GM12801 (cell line): ENCODE results near the gene HMX1.

Source experiments
- TF ChIP-seq, protein P1 (sequence below): IDR thresholded peaks from one replicate; pipeline ENCODE4 v1.5.1; 2011; ENCODE audit warnings: control low read depth; ENCODE audit not compliant: insufficient read length; ENCODE audit errors: extremely low read depth

HMX1 gene

DNA sequence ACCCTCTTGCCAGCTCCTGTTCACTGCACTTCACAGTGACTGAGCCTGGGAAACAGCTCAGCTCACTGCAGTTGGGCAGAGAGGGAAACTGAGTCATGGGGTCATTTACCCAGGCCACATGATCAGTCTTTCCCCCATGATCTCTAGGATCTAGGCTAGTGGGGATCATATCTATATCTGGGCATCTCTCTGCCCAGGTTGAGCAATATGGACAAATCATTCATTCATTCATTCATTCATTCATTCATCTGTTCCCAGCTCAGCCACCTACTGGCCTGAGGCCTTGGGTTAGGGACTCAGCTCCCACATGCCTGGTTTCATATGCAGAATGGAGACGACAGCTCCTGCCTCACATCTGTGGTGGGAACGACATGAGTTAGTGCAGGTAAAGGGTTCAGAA is 45.3 kb upstream of the HMX1 start:
- TF ChIP-seq, protein P1, sequence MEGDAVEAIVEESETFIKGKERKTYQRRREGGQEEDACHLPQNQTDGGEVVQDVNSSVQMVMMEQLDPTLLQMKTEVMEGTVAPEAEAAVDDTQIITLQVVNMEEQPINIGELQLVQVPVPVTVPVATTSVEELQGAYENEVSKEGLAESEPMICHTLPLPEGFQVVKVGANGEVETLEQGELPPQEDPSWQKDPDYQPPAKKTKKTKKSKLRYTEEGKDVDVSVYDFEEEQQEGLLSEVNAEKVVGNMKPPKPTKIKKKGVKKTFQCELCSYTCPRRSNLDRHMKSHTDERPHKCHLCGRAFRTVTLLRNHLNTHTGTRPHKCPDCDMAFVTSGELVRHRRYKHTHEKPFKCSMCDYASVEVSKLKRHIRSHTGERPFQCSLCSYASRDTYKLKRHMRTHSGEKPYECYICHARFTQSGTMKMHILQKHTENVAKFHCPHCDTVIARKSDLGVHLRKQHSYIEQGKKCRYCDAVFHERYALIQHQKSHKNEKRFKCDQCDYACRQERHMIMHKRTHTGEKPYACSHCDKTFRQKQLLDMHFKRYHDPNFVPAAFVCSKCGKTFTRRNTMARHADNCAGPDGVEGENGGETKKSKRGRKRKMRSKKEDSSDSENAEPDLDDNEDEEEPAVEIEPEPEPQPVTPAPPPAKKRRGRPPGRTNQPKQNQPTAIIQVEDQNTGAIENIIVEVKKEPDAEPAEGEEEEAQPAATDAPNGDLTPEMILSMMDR = no peak

DNA sequence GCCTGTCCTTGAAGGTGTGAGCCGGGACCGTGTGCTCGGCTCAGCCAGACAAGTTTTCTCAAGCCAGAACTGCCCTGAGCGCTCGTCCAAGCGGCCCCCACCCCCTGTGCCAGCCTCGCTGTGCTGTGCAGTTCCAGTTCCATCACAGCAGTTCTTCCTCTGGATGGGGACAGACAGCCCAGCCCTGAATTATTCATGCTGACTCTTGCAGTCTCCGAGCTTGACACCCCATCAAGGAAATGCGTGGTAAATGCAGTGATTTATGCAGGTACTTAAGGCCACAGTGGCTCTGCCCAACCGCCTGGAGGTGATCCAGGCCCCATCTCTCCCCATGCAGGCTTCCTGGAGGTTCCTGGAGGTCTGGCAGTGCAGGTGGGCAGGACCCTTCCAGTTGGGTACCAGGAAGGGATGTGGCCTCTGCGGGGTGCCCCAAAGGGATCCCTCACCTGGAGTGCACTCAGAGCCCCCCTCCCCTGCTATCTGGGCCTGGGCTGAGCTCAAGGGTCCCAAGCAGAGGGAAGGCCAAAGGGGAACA is 44.8 kb upstream of the HMX1 start:
- TF ChIP-seq, protein P1 = no peak

DNA sequence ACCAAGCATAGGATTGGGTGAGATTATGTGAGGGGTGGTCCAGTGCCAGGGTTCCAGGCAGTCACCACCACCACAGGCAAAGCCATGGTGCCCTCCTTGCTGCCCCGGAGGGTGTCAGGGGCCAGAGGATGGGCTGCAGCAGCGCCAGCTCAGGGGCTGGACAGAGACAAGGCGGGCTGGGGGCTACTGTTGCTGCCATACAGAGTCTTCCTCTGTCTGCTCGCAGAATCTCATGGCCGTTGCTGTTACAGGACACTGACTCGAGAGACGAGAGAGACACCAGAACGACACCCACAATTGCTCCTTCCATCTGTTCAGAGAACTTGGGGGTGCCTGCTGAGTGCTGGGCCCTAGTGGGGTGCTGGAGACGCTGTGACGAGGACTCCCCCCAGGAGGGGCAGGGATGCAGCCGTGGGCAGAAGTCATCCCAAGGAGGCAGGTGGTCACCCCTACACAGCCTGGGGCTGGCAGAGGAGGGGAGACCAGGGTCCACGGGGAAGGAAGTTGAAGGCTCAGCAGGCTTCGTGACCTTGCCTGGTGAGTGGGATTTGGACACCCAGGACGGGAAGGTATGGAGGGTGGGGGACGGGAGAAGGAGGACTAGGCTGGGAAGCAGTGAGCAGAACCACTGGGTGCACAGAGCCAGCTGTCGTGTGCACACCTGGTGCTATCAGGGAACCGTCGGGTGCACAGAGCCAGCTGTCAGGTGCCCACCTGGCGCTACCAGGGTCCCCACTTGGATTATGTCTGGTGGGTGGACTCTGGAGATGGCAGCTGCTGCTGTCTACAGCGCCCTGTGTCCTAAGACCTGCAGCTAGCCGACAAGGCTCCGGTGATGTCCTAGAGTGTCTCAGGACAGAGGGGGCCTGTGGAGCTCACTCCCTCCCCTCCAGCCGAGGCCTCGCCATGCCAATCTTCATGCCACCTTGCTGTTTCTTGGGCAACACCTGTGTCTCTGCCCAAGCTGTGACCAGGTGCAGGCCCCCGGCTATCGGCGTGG is 43.9 kb upstream of the HMX1 start:
- TF ChIP-seq, protein P1 = no peak

DNA sequence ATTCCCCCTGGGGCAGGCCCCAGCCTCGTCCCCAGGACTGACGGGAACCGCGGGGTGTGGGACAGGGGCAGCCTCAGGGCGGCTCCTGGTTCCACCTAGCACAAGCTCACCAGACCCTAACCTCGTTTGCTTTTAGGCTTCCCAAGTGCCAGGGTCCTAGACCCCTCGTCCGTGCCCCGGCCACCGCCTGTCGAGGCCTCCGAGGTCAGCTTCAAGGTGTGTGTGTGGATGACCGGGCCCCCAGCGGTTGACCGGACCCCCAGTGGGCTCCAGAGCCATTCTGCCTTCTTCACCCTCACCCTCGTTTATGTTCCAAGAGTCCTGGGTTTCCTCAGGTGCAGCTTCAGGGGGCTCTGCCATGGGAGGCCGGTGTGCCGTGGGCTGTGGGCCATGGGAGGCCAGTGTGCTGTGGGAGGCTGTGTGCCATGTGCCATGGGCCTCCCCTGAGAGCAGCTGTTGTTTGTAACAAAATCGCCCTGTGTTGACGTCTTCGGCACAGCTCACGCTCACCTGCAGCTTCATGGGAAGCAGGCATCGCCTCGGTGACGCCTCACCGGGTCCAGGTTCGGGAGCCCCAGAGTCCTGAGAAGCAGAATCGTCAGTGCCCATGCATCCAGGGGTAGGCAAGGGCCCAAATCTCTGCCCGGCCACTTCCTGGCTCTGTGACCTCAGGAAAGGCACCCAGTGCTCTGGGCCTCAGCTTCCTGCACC is 43.0 kb upstream of the HMX1 start:
- TF ChIP-seq, protein P1 = no peak

DNA sequence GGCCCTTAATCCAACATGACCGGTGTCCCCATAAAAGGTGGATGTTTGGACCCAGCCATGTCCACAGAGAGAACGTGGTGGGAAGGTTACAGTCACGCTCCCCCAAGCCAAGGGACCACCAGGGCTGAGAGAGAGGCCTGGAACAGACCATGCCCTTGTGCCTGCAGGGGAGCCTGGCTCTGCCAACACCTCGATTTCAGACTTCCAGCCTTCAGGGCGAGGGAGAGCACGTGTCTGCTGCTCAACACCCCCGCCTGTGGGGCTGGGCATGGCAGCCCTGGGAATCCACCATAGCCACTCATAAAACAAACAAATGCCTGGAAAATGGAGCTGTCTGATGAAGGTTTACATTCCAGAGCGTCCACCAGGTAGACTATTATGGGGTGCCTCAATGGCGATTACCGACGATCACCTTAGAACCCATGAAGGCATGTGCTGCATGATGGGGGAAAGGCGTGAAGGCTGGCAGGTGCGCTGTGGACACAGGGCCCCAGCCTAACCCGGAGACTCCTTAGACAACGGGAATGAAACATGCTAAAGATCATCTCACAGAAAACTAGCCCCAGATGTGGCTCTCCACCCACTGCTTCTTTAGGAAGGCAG is 42.3 kb upstream of the HMX1 start:
- TF ChIP-seq, protein P1 = no peak

DNA sequence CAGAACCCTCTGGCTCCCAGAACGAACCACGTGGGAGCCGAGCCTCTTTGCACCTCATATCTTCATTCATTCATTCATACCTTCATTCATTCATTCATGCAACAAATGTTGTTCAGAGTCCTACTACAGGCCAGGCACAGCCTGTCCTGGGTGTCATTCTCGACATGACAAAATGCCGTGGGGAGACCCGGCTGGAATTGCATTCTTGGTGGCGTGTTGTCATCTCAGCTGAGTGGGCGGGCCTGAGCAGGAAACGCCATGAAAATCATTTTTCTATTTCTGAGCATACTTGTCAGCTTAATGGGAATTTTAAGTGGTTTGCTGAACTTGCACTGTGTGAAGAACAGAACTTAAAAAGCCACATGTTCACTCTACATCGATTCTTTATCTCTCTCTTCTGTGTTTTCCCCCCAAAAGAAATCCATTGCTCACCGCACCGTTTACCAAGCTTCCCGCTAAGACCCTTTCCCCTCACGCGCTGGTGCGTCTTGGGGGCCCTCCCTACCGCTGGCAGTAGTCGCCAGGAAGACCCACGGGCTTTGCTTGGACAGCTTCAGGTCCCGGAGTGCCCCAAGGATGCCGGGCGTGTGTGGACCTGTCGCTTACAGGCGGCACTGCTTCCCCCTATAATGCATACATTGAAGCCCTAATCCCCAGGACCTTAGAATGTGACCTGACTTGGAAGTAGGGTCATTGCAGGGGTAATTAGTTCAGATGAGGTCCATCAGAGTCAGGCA is 41.6 kb upstream of the HMX1 start:
- TF ChIP-seq, protein P1 = no peak

DNA sequence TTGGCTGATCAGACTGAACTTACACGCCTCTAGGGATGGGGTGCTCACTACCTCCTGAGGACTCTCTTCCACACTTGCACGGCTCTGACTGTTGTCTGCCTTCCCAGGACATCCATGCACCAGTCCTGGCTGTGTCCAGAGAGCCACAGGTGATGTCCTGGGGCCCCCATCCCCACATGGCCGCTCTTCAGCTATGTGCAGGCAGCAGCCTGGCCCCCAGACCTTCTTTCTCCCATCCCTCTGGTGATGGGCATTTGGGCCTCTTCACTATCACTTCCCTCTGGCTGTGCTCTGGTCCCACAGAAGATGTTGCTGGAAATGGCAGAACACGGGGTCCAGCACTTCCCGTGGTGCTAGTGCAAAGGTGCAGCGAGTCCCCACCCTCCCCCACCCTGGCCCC is 40.9 kb upstream of the HMX1 start:
- TF ChIP-seq, protein P1 = no peak
